Measurements from ENCODE around the gene CDC42EP5. TPM values are rescaled to one million over a fixed set of nuclear protein-coding genes. Genes with fewer than 3 reads are reported as not detected.
A peak's percentile ranks its signal among the peaks of the same experiment; 100 is the strongest.
"Not testable (repeated sequence)": the region's sequence is repeated elsewhere in the genome, so short reads cannot be mapped to it uniquely, and the experiment has no call there.

Gene CDC42EP5
- total RNA-seq, 1 donor: not detected

- H3K4me3 ChIP-seq (ENCODE audit: low read length): peak overlapping the region; percentile 91
- H3K4me1 ChIP-seq (ENCODE audit: insufficient read depth, low read length): peaks cover 36% of the 10 kb centered on the region
- H3K27me3 ChIP-seq (ENCODE audit: insufficient read depth, low read length): no peaks in the 10 kb centered on the region
- no peaks in the 10 kb centered on the region for H3K9me3 ChIP-seq (ENCODE audit: low read depth, low read length)
Measured at GRCh38 chr19:54449701-54450069, 23.4 kb downstream of the CDC42EP5 start.

GRCh38 chr19:54448774-54449700 is 24.1 kb downstream of the CDC42EP5 start, which contains the start of gene LENG8:
TSS of gene LENG8 (plus strand) at chr19:54449199. CDS start at chr19:54451345, 2,146 bp downstream.
- peaks cover 36% of the 10 kb centered on the region for H3K4me1 ChIP-seq (ENCODE audit: insufficient read depth, low read length)
- H3K4me3 ChIP-seq (ENCODE audit: low read length): peak within 1 kb of the TSS; percentile 91
- H3K27me3 ChIP-seq (ENCODE audit: insufficient read depth, low read length): no peaks in the 10 kb centered on the region
- no peaks in the 10 kb centered on the region for H3K9me3 ChIP-seq (ENCODE audit: low read depth, low read length)

GRCh38 chr19:54448040-54448773 is 24.9 kb downstream of the CDC42EP5 start:
- Histone ChIP-seq H3K9me3 (ENCODE audit: low read depth, low read length) (no peaks in the 10 kb centered on the region), H3K27me3 (ENCODE audit: insufficient read depth, low read length) (no peaks in the 10 kb centered on the region), H3K4me3 (ENCODE audit: low read length) (peak overlapping the region; percentile 91), H3K4me1 (ENCODE audit: insufficient read depth, low read length) (peaks cover 36% of the 10 kb centered on the region)

GRCh38 chr19:54446349-54446748 is 26.7 kb downstream of the CDC42EP5 start:
- H3K27me3 ChIP-seq (ENCODE audit: insufficient read depth, low read length); H3K9me3 ChIP-seq (ENCODE audit: low read depth, low read length); H3K4me3 ChIP-seq (ENCODE audit: low read length): not testable (repeated sequence)
- peaks cover 29% of the 10 kb centered on the region for H3K4me1 ChIP-seq (ENCODE audit: insufficient read depth, low read length)

GRCh38 chr19:54444737-54445136 is 28.4 kb downstream of the CDC42EP5 start:
- no peak overlapping the region for H3K4me3 ChIP-seq (ENCODE audit: low read length)
- no peaks in the 10 kb centered on the region for H3K27me3 ChIP-seq (ENCODE audit: insufficient read depth, low read length)
- H3K9me3 ChIP-seq (ENCODE audit: low read depth, low read length): no peaks in the 10 kb centered on the region
- H3K4me1 ChIP-seq (ENCODE audit: insufficient read depth, low read length): peaks cover 13% of the 10 kb centered on the region

- Histone ChIP-seq H3K27me3 (ENCODE audit: insufficient read depth, low read length) (no peaks in the 10 kb centered on the region), H3K4me3 (ENCODE audit: low read length) (no peak overlapping the region), H3K4me1 (ENCODE audit: insufficient read depth, low read length) (no peaks in the 10 kb centered on the region), H3K9me3 (ENCODE audit: low read depth, low read length) (no peaks in the 10 kb centered on the region)
Measured at GRCh38 chr19:54440641-54441040, 32.5 kb downstream of the CDC42EP5 start.

GRCh38 chr19:54439174-54439851 is 33.8 kb downstream of the CDC42EP5 start:
- H3K4me1 ChIP-seq (ENCODE audit: insufficient read depth, low read length): peaks cover 5% of the 10 kb centered on the region
- no peaks in the 10 kb centered on the region for H3K9me3 ChIP-seq (ENCODE audit: low read depth, low read length)
- no peaks in the 10 kb centered on the region for H3K27me3 ChIP-seq (ENCODE audit: insufficient read depth, low read length)
- H3K4me3 ChIP-seq (ENCODE audit: low read length): no peak overlapping the region

GRCh38 chr19:54436628-54437252 is 36.4 kb downstream of the CDC42EP5 start:
- no peaks in the 10 kb centered on the region for H3K27me3 ChIP-seq (ENCODE audit: insufficient read depth, low read length)
- no peak overlapping the region for H3K4me3 ChIP-seq (ENCODE audit: low read length)
- H3K9me3 ChIP-seq (ENCODE audit: low read depth, low read length): no peaks in the 10 kb centered on the region
- peaks cover 5% of the 10 kb centered on the region for H3K4me1 ChIP-seq (ENCODE audit: insufficient read depth, low read length)

GRCh38 chr19:54436031-54436523 is 37.0 kb downstream of the CDC42EP5 start:
- H3K4me3 ChIP-seq (ENCODE audit: low read length): no peak overlapping the region
- no peaks in the 10 kb centered on the region for H3K9me3 ChIP-seq (ENCODE audit: low read depth, low read length)
- H3K27me3 ChIP-seq (ENCODE audit: insufficient read depth, low read length): peaks cover 4% of the 10 kb centered on the region
- peaks cover 5% of the 10 kb centered on the region for H3K4me1 ChIP-seq (ENCODE audit: insufficient read depth, low read length)

GRCh38 chr19:54435551-54436016 is 37.5 kb downstream of the CDC42EP5 start:
- Histone ChIP-seq H3K9me3 (ENCODE audit: low read depth, low read length) (no peaks in the 10 kb centered on the region), H3K27me3 (ENCODE audit: insufficient read depth, low read length) (peaks cover 6% of the 10 kb centered on the region), H3K4me3 (ENCODE audit: low read length) (no peak overlapping the region), H3K4me1 (ENCODE audit: insufficient read depth, low read length) (peaks cover 5% of the 10 kb centered on the region)

GRCh38 chr19:54434873-54435214 is 38.3 kb downstream of the CDC42EP5 start:
- peaks cover 5% of the 10 kb centered on the region for H3K4me1 ChIP-seq (ENCODE audit: insufficient read depth, low read length)
- no peaks in the 10 kb centered on the region for H3K9me3 ChIP-seq (ENCODE audit: low read depth, low read length)
- H3K4me3 ChIP-seq (ENCODE audit: low read length): no peak overlapping the region
- H3K27me3 ChIP-seq (ENCODE audit: insufficient read depth, low read length): peaks cover 6% of the 10 kb centered on the region

GRCh38 chr19:54434112-54434872 is 38.8 kb downstream of the CDC42EP5 start:
- Histone ChIP-seq H3K4me1 (ENCODE audit: insufficient read depth, low read length) (peaks cover 5% of the 10 kb centered on the region), H3K4me3 (ENCODE audit: low read length) (no peak overlapping the region), H3K9me3 (ENCODE audit: low read depth, low read length) (no peaks in the 10 kb centered on the region), H3K27me3 (ENCODE audit: insufficient read depth, low read length) (peaks cover 9% of the 10 kb centered on the region)

- Histone ChIP-seq H3K4me3 (ENCODE audit: low read length) (no peak overlapping the region), H3K27me3 (ENCODE audit: insufficient read depth, low read length) (peaks cover 9% of the 10 kb centered on the region), H3K4me1 (ENCODE audit: insufficient read depth, low read length) (peaks cover 5% of the 10 kb centered on the region), H3K9me3 (ENCODE audit: low read depth, low read length) (no peaks in the 10 kb centered on the region)
Measured at GRCh38 chr19:54433697-54434096, 39.4 kb downstream of the CDC42EP5 start.
